Ascending aorta (tissue), 2 donors: ENCODE measurements around the gene ADGRF5. TPM values are rescaled to one million over a fixed set of nuclear protein-coding genes. Genes with fewer than 3 reads are reported as not detected.
"Not testable (repeated sequence)": the region's sequence is repeated elsewhere in the genome, so short reads cannot be mapped to it uniquely, and the experiment has no call there.

Experiments
- DNase-seq, 2 donors: peaks; one replicate each; pipeline ENCODE4 v3.0.0-alpha.2; 2019; ENCODE audit warnings: low spot score in 2 of 2
- H3K27ac ChIP-seq, 2 donors: fragments of 200-600 bp; sonication (generic); one replicate each; pipeline ENCODE4 v1.5.1; 2016 to 2017; ENCODE audit warnings: mild to moderate bottlenecking in 1 of 2
- H3K27me3 ChIP-seq: fragments of 200-600 bp; sonication (generic); one replicate; pipeline ENCODE4 v1.5.1; 2017
- H3K36me3 ChIP-seq, 2 donors: fragments of 200-600 bp; sonication (generic); one replicate each; pipeline ENCODE4 v1.5.1; 2016
- H3K4me1 ChIP-seq, 2 donors: fragments of 200-600 bp; sonication (generic); one replicate each; pipeline ENCODE4 v1.5.1; 2016 to 2017; ENCODE audit warnings: mild to moderate bottlenecking in 1 of 2
- H3K4me3 ChIP-seq, 2 donors: fragments of 200-600 bp; sonication (generic); one replicate each; pipeline ENCODE4 v1.5.1; 2016 to 2017; ENCODE audit warnings: mild to moderate bottlenecking in 1 of 2
- H3K9me3 ChIP-seq, 2 donors: fragments of 200-600 bp; sonication (generic); one replicate each; pipeline ENCODE4 v1.5.1; 2016
- intact Hi-C: fragments of 100-400 bp; cut with DNase I; formaldehyde crosslinking; loops from one replicate; pipeline ENCODE4 v1.15.1; 2023
- total RNA-seq: library from RNA; depleted of rRNA; stranded (reverse); fragments of >200 nt; gene quantifications from one replicate; pipeline ENCODE4 v1.1.0, GENCODE V29; 2016
- TF ChIP-seq, protein P1 (sequence below), 3 experiments: fragments of 200-600 bp in 2 of 3; fragments of 450-650 bp in 1 of 3; sonication (generic) in 2 of 3; IDR thresholded peaks; one replicate each; pipeline ENCODE4 v1.5.1; 2016 to 2019; ENCODE audit warnings: antibody characterized with exemption in 3 of 3, mild to moderate bottlenecking in 1 of 3, moderate library complexity in 1 of 3

ADGRF5 gene
- total RNA-seq, 1 donor from 2014 or later = 29.6 TPM

DNA sequence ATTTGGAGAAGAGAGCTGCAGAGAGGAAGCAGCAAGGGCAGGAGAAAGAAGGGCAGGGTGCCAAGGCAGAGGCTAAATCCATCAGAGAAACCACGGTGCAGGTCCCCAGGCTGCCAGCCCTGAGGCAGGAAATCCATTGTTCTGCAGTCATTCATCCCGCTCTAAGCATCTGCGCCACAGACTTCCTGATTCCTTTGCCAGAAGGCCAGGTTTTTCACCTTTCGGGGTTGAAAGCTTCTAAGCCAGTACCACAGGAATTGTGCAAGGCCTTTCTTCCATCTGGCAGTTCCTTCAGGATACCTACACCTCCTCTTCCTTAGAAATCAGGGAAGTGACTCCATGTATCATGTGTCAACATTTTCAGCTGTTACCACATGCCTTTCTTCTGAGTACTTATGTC, 45.6 kb downstream of the ADGRF5 start:
- TF ChIP-seq, protein P1, sequence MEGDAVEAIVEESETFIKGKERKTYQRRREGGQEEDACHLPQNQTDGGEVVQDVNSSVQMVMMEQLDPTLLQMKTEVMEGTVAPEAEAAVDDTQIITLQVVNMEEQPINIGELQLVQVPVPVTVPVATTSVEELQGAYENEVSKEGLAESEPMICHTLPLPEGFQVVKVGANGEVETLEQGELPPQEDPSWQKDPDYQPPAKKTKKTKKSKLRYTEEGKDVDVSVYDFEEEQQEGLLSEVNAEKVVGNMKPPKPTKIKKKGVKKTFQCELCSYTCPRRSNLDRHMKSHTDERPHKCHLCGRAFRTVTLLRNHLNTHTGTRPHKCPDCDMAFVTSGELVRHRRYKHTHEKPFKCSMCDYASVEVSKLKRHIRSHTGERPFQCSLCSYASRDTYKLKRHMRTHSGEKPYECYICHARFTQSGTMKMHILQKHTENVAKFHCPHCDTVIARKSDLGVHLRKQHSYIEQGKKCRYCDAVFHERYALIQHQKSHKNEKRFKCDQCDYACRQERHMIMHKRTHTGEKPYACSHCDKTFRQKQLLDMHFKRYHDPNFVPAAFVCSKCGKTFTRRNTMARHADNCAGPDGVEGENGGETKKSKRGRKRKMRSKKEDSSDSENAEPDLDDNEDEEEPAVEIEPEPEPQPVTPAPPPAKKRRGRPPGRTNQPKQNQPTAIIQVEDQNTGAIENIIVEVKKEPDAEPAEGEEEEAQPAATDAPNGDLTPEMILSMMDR (IDR thresholded peaks at IDR 0.05) = no peak
- H3K27me3 ChIP-seq = no peaks in the 10 kb centered on the region
- H3K4me1 ChIP-seq = no peaks in the 10 kb centered on the region
- intact Hi-C loops = no loop called here
- no peak overlapping the region for H3K27ac ChIP-seq
- no peak overlapping the region for H3K4me3 ChIP-seq
- H3K36me3 ChIP-seq = no peaks in the 10 kb centered on the region
- DNase-seq = no peak
- H3K9me3 ChIP-seq = no peaks in the 10 kb centered on the region

GRCh38 chr6:46867411-46867810, 54.3 kb downstream of the ADGRF5 start:
- Histone ChIP-seq H3K4me3 (no peak overlapping the region), H3K27ac (no peak overlapping the region), H3K9me3 (no peaks in the 10 kb centered on the region), H3K4me1 (no peaks in the 10 kb centered on the region), H3K27me3 (no peaks in the 10 kb centered on the region), H3K36me3 (no peaks in the 10 kb centered on the region)
- intact Hi-C loops = no loop called here
- TF ChIP-seq, protein P1 (IDR thresholded peaks at IDR 0.05) = no peak
- no peak for DNase-seq

DNA sequence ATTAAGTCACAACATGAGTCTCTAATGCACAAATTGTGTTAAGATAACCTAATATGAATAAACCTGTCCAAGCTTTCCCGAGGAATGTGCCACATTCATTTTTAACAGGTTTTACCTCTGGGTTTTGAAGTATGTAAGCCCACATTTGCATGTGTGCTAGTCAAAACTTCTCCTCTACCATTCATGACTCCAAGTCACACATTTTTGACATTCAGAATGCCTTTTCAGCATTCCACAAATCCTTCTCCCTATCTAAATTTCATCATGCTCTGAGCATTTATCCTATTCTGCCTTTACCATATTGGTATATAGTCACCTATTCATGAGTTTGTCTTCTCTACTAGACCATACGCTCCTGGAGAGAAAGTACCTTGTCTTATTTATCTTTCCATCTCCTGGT, 56.5 kb downstream of the ADGRF5 start:
- Histone ChIP-seq H3K36me3 (no peaks in the 10 kb centered on the region), H3K4me1 (no peaks in the 10 kb centered on the region), H3K4me3 (no peak overlapping the region), H3K27ac (no peak overlapping the region), H3K27me3 (no peaks in the 10 kb centered on the region), H3K9me3 (no peaks in the 10 kb centered on the region)
- intact Hi-C loops = no loop called here
- TF ChIP-seq, protein P1 (IDR thresholded peaks at IDR 0.05) = no peak
- DNase-seq = no peak

- Histone ChIP-seq H3K27me3 (no peaks in the 10 kb centered on the region), H3K4me3 (no peak overlapping the region), H3K4me1 (no peaks in the 10 kb centered on the region), H3K27ac (no peak overlapping the region), H3K36me3 (no peaks in the 10 kb centered on the region), H3K9me3 (no peaks in the 10 kb centered on the region)
- TF ChIP-seq, protein P1 (IDR thresholded peaks at IDR 0.05) = no peak
- intact Hi-C loops = no loop called here
- no peak for DNase-seq
Measured at GRCh38 chr6:46863791-46864190, 57.9 kb downstream of the ADGRF5 start.

DNA sequence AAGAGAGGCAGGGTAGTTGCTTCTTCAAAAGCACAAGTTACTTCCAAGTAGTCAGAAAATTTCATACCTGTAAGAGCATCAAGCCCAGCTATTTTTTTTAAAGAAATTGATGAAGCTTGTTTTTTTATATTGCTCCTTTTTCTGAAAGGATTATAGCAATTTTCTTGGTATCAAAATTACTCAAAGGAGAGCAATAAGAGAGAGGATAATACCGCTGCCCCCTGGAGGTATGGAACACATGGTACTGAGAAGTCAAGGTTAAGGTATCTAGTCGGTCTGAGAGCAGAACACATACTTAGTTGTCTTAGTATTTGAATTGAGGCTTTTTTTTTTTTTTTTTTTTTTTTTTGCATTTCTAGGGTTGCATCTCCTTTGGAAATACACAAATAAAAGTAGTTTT, 59.4 kb downstream of the ADGRF5 start:
- no peaks in the 10 kb centered on the region for H3K36me3 ChIP-seq
- TF ChIP-seq, protein P1 (IDR thresholded peaks at IDR 0.05) = no peak
- intact Hi-C loops = no loop called here

GRCh38 chr6:46855966-46856365, 65.8 kb downstream of the ADGRF5 start:
- H3K27me3 ChIP-seq, H3K27ac ChIP-seq, H3K4me3 ChIP-seq, H3K36me3 ChIP-seq, intact Hi-C loops, H3K4me1 ChIP-seq, H3K9me3 ChIP-seq, DNase-seq: not testable (repeated sequence)
- TF ChIP-seq, protein P1 (IDR thresholded peaks at IDR 0.05) = peak in 2 of 3 experiments; percentile 62

More for the DNA sequence above, 59.4 kb downstream of the ADGRF5 start:
- no peak for DNase-seq
- Histone ChIP-seq H3K4me1 (no peaks in the 10 kb centered on the region), H3K9me3 (no peaks in the 10 kb centered on the region), H3K4me3 (no peak overlapping the region), H3K27me3 (no peaks in the 10 kb centered on the region), H3K27ac (no peak overlapping the region)

- H3K4me1 ChIP-seq, H3K27me3 ChIP-seq, H3K9me3 ChIP-seq, H3K36me3 ChIP-seq, H3K4me3 ChIP-seq, H3K27ac ChIP-seq, intact Hi-C loops, DNase-seq: not testable (repeated sequence)
Measured at GRCh38 chr6:46851576-46851975, 70.2 kb downstream of the ADGRF5 start.
